ENCODE results near the gene LILRB3.

LILRB3 gene

DNA sequence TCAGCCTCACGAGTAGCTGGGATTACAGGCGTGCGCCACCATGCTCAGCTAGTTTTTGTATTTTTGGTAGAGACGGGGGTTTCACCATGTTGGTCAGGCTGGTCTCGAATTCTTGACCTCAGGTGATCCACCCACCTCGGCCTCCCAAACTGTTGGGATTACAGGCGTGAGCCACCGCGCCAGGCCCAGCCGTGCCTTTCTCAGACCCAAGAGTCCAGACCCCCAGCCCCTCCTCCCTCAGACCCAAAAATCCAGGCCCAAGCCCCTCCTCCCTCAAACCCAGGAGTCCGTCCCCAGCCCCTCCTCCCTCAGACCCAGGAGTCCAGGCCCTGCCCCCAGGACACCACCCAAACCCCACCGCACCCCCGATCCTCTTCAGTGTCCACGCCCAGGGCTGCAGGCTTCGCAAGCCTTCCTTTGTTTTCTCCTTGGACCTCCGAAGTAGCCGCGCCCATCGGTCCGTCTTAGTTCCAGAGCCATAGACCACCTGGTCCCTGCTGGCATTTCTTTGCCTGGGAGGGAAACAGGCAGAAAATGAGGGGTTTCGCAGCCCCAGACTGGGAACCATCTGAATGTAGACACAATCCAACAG, 53.6 kb downstream of the LILRB3 start:
- in situ Hi-C loops (cut with MboI; ENCODE audit: low sequenced_read_pairs), result no loop called here

GRCh38 chr19:54168174-54168917, 54.5 kb downstream of the LILRB3 start:
- in situ Hi-C loops (cut with MboI; ENCODE audit: low sequenced_read_pairs), result no loop called here
